GM19467 (cell line): ENCODE results near the gene NACC1.

ENCODE experiments used
- ATAC-seq: cut with Tn5 transposase; IDR thresholded peaks from one replicate; pipeline ENCODE4 v1.9.1; 2021; ENCODE audit warnings: mild to moderate bottlenecking, moderate library complexity; ENCODE audit not compliant: unreplicated experiment

NACC1 gene

GRCh38 chr19:13087795-13088537 is 30.1 kb upstream of the NACC1 start:
- no peak for ATAC-seq

GRCh38 chr19:13089139-13089856 is 28.8 kb upstream of the NACC1 start:
- no peak for ATAC-seq

- no peak for ATAC-seq
These were observed 28.1 kb upstream of the NACC1 start for GRCh38 chr19:13089857-13090507.

- no peak for ATAC-seq
These were observed 27.4 kb upstream of the NACC1 start for GRCh38 chr19:13090511-13091231.

GRCh38 chr19:13091400-13092157 is 26.5 kb upstream of the NACC1 start:
- no peak for ATAC-seq

- no peak for ATAC-seq
These were observed 25.9 kb upstream of the NACC1 start for GRCh38 chr19:13092158-13092543.

GRCh38 chr19:13092606-13093235 is 25.3 kb upstream of the NACC1 start:
- ATAC-seq = no peak

GRCh38 chr19:13093407-13094105 is 24.5 kb upstream of the NACC1 start:
- no peak for ATAC-seq

- ATAC-seq = no peak
These were observed 24.0 kb upstream of the NACC1 start for GRCh38 chr19:13094106-13094504.

- ATAC-seq = no peak
These were observed 23.2 kb upstream of the NACC1 start for GRCh38 chr19:13094771-13095392.

- no peak for ATAC-seq
These were observed 22.7 kb upstream of the NACC1 start for GRCh38 chr19:13095393-13095784.

GRCh38 chr19:13095934-13096927 is 21.8 kb upstream of the NACC1 start:
- no peak for ATAC-seq

GRCh38 chr19:13097033-13097462 is 21.0 kb upstream of the NACC1 start:
- no peak for ATAC-seq

GRCh38 chr19:13097463-13098258 is 20.4 kb upstream of the NACC1 start:
- no peak for ATAC-seq

- no peak for ATAC-seq
These were observed 19.6 kb upstream of the NACC1 start for GRCh38 chr19:13098277-13099072.
